ENCODE measurements around the gene CELF5. TPM values are rescaled to one million over a fixed set of nuclear protein-coding genes. Genes with fewer than 3 reads are reported as not detected.

Gene CELF5
- polyA plus RNA-seq, 3 donors, result 0.38 to 0.82 (median 0.54) TPM

DNA sequence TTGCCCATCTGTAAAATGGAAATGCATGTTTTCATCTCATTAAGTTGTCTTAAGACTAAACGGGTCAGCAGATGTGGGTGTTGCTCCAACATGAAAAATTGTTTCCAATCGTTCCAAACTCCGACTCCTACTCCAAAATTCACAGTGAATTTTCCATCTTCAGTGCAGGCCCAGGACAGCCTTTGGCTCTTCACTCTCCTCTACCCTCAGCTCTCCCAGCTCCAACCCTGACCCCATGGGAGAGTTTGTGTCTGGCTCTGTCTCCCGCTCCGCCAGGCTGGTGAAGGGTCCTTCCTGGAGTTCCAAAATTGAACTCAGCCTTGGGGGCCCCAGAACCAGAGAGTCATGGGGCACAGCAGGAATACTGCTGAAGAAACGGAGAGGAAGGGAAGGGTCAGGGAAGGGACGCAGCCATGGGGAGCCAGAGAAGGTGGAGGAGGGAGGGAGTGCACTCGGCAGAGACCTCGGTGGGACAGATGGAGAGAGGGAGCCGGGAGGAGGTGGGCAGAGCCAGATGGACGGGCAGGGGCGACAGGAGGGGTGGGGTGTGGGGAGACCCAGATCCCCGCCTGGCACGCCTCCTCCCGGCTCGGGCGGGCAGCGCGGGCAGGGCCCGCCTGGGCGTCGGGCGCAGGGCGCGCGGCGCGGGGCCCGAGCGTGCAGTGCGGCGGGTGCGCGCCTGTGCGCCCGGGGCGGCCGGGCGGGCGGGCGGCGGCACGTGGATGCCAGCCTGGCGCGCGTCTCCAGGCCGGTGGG is 45.6 kb downstream of the CELF5 start:
- DNase-seq (ENCODE audit: low read depth in 3 of 3, low spot score in 2 of 3), result no peak

DNA sequence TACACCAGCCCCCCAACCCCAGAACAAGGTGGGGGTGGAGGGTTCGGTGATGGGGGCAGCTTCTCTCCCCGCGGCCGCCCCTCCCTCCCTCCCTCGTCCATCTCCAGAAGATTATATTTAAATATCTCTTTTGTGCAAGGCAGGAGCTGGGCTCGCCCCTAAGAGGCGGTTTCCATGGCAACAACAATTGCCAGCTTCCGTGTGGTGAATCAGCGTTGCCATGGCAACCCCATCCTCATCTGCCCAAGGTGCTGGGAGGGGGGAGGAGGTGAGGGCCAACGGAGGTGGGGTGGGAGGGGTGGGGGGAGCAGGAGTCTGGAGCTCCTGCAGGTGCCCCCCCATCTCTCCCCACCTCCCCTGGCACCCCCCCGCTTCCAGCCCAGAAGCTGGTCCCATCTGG is 46.4 kb downstream of the CELF5 start:
- DNase-seq (ENCODE audit: low read depth in 3 of 3, low spot score in 2 of 3), result no peak

DNA sequence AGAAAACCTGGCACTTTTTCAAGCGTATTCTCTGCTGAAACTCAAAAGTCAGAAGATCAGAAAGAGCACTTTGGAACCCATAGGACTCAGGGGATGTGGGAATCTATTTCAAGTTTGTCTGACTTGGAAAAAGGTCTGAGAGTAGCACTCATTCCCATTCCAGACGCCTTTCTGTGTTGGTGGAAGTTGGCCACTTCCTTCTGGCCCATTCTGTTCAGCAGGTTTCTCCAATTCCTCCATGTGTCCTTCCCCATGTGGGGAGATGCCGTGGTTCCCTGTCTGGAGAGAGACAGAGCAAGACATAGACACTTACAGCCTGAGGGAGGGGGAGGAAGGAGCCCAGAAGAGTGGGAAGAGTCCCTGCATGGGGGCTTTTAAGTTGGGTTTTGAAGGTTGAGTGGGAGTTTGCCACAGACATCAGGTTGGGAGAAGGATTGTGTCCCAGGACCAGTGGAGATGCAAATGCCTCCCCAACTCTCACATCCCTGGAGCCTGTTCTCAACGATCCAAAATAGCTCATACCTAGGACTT is 48.0 kb downstream of the CELF5 start:
- no peak for DNase-seq (ENCODE audit: low read depth in 3 of 3, low spot score in 2 of 3)

DNA sequence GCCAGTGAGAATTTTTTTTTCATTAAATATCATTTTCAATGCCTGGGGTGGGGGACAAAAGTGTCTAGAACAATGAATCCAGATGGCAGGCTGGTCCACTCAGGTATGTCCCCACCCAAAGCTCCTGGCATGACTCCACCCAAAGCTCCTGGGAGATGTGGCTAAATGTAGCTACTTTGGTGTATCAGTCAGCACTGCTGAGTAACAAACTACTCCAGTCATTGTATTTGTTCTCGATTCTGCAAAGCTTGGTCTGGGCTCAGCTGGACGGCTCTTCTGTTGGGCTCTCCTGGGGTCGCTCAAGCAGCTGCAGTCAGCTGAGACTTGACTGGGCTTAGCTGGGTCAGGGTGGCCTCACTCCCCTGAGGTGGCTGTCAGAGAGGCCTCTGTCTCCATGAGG is 48.5 kb downstream of the CELF5 start:
- no peak for DNase-seq (ENCODE audit: low read depth in 3 of 3, low spot score in 2 of 3)

DNA sequence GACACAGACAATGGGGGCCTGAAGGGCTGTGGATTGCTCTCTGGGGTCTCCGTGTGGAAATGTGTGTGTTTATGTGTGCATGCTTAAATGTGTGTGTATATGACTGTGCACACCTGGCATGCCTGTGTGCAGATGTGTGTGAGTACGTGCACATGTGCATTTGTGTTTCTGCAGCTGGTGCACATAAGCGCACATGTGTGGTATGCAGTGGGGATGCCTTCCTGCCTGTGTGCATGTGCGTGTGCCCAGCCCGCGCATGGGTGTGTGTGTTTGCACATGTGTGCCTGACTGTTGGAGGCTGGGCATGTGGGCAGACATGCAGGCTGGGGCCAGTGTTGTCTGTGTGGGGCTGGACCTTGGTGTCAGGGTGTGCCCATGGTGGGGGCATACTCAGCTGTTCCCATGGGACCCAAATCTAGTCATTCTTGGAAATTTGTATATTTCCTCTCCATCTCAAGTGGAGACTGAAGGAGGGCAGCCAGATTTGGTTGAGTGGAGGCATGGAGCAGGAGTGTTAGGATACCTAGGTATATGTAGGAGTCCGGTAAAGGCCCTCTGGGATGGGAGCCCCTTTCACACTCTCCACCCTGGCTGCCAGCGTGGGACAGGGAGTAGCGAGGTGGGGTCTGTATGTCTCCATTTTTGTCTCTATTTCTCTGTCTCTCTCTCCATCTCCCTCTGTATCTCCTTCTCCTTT is 49.9 kb downstream of the CELF5 start:
- DNase-seq (ENCODE audit: low read depth in 3 of 3, low spot score in 2 of 3), result no peak

DNA sequence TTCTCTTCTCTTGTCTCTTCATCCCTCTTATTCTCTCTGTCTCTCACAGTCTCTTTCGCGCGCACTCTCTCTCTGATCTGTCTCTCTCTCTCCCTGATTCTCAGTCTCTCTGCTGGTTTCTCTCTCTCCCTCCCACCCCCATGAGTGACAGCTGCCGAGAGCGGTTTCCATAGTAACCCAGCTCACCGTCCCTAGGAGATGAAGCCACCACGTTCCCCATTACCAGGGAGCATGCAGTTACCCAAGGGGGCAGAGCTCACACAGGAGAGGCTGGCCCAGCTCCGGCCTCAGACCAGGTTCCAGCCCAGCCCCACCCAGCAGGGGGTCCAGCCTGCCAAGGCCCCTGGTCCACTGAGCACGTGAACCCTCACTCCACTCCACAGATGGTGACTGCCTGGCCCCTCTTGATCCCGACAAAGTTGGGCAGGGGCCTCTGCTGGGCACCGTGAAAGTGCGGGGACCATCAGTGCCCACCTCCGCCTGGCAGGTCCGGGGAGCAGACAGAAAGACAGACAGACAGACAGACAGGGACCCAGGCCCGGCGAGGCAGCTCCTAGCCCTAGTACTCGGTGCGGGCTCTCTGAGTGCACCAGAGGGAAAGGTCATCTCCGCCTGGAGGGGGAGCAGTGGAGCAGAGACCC is 50.6 kb downstream of the CELF5 start:
- DNase-seq (ENCODE audit: low read depth in 3 of 3, low spot score in 2 of 3), result no peak

DNA sequence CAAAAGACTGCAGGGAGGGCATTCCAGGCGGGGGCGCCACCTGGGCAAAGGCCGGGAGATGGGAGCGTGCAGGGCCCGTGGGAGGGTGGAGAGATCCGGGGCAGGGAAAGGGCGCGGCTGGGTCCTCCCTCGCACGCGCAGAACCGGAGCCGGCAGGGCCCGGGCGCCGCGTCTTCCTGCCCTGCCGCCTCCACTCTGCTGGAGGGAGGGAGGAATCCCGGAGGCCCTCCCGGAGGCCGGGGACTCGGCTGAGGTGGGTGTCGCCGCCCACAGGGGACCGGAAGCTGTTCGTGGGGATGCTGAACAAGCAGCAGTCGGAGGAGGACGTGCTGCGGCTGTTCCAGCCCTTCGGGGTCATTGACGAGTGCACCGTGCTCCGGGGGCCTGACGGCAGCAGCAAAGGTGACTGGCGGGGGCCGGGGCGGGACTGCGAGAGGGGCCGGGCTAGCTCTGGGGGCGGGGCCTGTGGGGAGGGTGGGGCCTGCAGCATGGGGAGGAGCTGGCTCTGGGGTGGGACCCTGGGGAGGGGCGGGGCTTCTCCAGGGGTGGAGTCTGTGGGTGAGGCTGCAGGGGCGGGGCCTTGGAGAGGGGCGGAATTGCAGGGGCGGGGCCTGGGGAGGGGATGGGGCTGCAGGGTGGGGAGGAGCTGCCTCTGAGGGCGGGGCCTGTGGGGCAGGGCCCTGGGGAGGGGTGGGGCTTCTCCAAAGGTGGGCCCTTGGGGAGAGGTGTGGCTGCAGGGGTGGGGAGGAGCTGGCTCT is 51.3 kb downstream of the CELF5 start:
- DNase-seq (ENCODE audit: low read depth in 3 of 3, low spot score in 2 of 3), result no peak

DNA sequence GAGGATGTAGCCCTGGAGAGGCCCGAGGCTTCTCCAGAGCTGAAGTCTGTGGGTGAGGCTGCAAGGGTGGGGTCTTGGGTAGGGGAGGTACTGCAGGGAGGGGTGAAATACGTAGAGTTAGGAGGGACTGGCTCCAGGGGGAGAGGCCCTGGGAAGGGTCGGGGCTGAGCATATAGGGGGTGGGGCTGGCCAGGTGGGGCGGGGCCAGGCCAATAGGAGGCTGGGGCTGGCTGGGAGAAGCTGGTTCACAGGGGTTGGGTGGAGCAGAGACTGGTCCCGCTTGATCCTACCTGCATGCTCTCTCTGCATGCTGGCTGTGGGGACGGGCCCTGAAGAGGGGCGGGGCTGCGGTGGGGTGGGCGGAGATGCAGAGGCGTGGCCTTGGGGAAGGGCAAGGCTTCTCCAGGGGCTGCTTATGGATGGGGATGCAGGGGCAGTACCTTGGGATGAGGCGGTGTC is 51.9 kb downstream of the CELF5 start:
- DNase-seq (ENCODE audit: low read depth in 3 of 3, low spot score in 2 of 3), result no peak

DNA sequence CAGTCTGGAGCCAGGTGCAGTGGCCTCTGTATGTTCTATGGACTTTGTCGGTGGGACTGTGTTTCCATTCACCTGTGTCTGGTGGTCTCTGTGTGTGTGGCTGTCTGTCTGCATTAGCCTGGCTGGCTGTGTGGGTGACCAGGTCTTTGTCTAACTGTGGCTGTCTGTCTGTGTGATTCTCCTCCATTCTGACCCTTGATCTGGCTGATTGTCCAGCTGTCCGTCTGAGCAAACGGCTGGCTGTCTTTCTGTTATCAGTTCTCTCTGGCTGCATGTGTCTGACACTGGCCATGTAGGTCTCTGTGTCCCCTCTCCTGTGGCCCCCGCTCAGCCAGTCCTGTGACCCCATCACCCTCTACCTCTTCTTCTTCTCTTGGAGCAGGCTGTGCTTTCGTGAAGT is 53.2 kb downstream of the CELF5 start:
- no peak for DNase-seq (ENCODE audit: low read depth in 3 of 3, low spot score in 2 of 3)

DNA sequence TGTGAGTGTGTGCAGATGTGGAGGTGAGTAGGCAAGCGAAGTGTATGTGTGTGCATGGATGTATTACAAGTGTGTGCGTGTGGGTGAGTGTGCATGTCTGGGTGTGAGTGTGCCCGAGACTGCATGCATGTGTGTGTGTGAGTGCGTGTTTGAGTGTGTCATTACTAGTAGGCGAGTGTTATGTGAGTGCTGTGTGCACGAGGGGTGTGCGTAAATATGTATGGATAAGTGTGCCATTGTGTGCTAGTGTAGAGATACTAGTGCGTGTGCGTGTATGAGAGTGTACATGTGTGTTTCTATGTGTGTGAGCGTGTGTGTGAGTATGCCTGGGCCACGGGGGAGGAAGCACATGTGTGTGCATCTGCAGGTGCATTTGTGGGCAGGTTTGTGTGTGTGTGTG is 53.8 kb downstream of the CELF5 start:
- DNase-seq (ENCODE audit: low read depth in 3 of 3, low spot score in 2 of 3), result no peak

DNA sequence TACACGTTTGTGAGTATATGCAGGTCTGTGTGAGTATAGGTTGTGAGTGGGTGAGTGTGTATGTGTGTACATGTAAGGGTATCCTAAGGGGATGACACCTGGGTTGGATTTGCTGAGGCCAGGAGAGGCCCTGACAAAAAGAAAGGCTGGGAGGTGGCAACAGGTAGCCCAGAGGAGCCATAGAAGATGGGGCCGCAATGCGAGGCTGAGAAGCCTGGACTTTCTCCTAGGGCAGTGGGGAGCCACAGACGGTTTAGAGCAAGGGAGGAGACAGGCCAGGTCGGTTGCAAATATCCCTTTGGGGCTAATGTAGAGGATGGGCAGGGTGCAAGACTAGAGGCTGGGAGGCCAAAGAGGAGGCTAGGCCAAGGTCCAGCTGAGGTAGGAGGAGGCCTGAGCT is 54.3 kb downstream of the CELF5 start:
- DNase-seq (ENCODE audit: low read depth in 3 of 3, low spot score in 2 of 3), result no peak

DNA sequence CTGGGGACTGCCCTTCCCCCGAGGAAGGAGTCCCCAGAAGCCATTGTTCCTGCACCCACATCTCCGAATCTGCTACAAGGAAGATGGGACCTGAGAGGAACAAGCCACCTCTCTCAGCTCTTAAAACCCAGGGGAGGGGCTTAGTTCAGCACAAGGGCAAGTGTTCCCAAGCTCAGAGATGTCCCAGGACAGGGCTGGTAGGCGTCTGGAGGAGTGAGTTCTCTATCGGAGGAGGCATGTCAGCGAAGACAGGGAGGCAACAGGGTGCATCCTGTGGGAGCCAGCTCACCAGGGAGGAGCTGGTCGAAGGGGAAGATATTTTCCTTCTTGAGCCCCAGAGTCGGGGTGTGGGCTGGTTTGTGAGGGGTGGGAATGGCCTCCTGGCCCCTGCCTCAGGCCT is 54.8 kb downstream of the CELF5 start:
- no peak for DNase-seq (ENCODE audit: low read depth in 3 of 3, low spot score in 2 of 3)

DNA sequence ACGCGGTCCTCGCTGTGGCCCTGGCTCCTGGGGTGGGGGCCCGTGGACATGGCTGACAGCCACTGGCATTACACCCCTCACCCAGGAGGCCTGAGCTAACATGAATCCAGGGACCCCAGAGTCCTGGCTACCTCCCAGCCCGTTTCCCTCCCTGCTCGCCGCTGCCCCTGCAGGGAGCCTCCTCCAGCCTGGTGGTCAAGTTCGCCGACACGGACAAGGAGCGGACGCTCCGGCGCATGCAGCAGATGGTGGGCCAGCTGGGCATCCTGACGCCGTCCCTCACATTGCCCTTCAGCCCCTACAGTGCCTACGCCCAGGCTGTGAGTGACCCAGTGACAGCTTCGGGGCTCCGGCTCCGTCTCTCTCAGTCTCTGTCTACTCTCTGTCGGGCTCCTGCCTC is 56.6 kb downstream of the CELF5 start:
- DNase-seq (ENCODE audit: low read depth in 3 of 3, low spot score in 2 of 3), result no peak

DNA sequence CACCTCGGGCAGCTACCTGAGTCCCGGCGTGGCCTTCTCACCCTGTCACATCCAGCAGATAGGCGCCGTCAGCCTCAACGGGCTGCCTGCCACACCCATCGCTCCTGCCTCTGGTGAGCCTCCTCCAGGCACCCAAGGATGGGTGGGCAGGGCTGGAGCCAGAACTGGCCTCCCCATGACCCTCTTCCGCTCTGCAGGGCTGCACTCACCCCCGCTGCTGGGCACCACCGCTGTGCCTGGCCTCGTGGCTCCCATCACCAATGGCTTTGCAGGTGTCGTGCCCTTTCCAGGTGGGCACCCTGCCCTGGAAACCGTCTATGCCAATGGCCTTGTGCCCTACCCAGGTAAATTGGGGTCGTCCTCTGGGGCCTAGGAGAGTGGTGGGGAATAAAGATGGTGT is 57.7 kb downstream of the CELF5 start:
- DNase-seq (ENCODE audit: low read depth in 3 of 3, low spot score in 2 of 3), result no peak

DNA sequence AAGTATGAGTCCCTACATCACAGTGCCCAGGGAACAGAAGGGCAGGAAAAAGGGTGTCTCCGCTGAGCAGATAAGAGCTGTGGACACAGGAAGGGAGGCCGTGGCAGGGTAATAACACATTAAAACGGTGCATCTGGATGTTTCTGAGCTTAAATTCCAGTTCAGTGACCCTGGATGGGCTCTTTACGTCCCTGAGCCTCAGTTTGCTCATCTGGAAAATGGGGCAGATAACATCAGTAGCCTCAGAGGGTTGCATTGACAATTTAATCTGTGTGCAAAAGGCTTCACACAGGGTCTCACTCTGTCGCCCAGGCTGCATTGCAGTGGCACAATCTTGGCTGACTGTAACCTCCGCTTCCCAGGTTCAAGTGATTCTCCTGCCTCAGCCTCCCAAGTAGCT is 58.1 kb downstream of the CELF5 start:
- DNase-seq (ENCODE audit: low read depth in 3 of 3, low spot score in 2 of 3), result no peak

DNA sequence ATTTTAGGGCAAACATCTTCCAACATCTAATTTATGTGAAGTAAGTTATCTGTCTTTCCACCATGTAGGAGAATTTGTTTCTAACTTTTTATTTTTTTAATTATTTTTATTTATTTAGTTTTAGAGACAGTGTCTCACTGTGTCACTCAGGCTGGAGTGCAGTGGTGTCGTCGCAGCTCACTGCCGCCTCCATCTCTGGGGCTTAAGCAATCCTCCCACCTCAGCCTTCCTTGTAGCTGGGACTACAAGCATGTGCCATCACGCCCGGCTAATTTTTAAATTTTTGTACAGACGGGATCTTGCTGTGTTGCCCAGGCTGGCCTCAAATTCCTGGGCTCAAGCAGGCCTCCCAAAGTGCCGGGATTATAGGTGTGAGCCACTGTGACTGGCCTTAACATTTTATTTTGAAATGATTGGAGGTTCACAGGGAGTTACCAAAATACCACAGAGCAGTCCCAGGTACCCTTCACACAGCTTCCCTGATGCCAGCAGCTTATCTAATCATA is 58.8 kb downstream of the CELF5 start:
- DNase-seq (ENCODE audit: low read depth in 3 of 3, low spot score in 2 of 3), result no peak

DNA sequence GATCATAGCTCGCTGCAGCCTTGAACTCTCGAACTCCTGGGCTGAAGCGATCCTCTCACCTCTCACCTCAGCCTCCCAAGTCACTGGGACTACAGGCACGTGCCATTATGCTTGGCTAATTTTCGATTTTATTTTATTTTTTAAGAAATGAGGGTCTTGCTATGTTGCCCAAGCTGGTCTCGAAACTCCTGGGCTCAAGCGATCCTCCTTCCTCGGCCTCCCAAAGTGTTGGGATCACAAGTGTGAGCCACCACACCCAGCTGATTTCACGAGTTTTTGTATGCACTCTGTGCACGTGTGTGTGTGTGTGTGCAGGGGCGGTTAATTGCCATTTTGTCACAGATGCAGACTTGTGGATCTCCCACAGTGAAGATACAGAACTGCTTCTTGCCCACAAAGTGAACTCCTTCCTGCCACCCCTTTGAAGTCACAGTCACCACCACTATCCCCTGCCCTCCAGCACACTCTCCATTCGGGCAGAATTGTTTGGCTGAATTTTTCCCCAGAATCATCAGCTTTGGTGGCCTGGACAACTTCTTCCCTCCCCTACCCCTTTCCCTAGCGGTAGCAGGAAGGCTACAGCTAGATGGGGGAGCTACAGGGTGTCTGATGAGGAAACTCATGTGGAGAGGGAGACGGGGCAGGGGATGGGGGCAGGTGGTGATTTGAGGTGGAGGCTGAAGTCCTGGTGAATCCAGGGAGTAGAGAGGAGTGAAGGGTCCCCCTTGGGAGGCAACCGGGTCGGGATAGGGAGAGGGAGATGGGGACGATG is 59.6 kb downstream of the CELF5 start:
- DNase-seq (ENCODE audit: low read depth in 3 of 3, low spot score in 2 of 3), result no peak

DNA sequence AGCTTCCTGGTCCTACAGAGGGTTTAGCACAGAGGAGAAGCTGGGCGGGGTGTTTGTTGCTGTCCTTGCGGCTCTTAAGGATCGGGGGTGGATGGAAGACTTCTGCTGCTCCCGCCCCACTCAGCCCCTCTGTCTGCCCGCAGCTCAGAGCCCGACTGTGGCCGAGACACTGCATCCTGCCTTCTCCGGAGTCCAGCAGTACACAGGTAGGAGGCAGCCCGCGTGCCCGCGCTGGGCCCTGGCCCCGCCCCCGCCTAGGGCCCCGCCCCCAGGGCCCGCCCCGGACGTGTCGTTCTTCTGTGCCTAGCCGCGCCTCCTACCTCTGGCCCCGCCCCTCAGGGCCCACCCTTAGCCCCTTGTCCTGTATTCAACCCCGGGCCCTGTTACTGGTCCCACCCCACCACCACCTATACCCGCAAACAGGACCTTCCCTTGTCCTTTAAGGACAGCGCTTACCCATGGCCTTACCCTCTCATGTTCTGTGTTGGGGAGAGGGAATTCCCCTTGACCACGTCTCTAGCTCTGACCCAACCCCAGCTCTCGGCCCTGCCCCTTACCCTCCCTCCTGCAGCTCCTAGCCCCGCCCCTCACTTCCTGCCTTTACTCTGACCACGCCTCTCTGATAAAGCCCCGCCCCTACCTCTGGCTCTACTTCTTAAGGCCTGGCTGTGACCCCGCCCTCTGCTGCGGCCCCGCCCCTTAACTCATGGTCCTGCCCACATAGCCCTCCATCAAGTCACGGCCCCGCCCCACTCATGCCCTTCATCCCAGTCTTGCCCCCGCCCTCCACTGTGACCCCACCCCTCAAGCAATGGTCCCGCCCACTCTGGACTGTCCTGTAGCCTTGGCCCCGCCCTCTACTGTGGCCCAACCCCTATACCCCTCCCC is 60.5 kb downstream of the CELF5 start:
- no peak for DNase-seq (ENCODE audit: low read depth in 3 of 3, low spot score in 2 of 3)

DNA sequence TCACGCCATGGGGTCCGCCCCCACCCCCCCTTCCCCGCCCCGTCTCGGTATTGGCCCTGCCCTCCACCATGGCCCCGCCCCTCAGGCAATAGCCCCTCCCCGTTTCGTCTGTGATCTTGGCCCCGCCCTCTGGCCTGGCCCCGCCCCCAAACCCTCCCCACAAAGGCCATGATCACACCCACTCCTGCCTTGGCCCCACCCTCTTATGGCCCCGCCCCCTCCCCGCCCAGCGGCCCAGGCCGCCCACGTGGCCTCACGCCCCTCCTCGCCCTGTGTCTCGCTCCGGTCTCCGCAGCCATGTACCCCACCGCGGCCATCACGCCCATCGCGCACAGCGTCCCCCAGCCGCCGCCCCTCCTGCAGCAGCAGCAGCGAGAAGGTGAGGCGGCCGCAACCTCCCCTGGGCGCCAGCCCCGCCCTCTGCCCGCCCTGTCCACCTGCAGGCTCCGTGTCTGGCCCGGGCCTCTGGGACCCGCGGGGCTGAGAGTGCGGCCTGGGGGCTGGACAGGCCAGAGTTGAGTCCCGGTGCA is 61.3 kb downstream of the CELF5 start:
- no peak for DNase-seq (ENCODE audit: low read depth in 3 of 3, low spot score in 2 of 3)

All from right renal cortex interstitium (tissue), 3 donors.